UCSD-AML1 (cell line): Measurements from ENCODE around the gene ALMS1.
"Not testable (repeated sequence)": the region's sequence is repeated elsewhere in the genome, so short reads cannot be mapped to it uniquely, and the experiment has no call there.

Experiments
- DNase-seq: peaks from one replicate; lab custom pipeline; 2025; ENCODE audit not compliant: unreplicated experiment; lab: John Stamatoyannopoulos, UW

ALMS1 gene

DNA sequence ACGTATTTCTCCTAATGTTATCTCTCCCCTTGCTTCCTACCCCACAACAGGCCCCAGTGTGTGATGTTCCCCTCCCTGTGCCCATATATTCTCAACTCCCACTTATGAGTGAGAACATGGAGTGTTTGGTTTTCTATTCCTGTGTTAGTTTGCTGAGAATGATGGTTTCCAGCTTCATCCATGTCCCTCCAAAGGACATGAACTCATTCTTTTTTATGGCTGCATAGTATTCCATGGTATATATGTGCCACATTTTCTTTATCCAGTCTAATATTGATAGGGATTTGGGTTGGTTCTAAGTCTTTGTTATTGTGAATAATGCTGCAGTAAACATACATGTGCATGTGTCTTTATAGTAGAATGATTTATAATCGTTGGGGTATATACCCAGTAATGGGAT lies 119.2 kb downstream of the ALMS1 start:
- DNase-seq: not testable (repeated sequence)

DNA sequence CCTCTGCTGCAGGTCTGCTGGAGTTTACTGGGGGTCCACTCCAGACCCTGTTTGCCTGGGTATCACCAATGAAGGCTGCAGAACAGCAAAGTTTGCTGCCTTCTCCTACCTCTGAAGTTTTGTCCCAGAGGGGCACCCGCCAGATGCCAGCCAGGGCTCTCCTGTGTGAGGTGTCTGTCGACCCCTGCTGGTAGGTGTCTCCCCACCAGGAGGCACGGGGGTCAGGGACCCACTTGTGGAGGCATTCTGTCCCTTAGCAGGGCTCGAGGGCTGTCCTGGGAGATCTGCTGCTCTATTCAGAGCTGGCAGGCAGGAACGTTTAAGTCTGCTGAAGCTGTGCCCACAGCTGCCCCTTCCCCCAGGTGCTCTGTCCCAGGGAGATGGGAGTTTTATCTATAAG lies 124.8 kb downstream of the ALMS1 start:
- DNase-seq: not testable (repeated sequence)

DNA sequence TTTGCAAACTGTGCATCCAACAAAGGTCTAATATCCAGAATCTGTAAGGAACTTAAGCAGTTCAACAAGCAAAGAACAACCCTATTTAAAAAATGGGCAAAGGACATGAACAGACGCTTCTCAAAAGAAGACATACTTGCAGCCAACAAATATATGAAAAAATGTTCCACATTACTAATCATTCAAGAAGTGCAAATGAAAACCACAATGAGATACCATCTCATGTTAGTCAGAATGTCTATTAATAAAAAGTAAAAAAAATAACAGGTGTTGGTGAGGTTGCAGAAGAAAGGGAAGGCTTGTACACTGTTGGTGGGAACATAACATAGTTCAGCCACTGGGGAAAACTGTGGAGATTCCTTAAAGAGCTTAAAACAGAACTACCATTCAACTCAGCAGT lies 130.4 kb downstream of the ALMS1 start:
- no peak for DNase-seq

DNA sequence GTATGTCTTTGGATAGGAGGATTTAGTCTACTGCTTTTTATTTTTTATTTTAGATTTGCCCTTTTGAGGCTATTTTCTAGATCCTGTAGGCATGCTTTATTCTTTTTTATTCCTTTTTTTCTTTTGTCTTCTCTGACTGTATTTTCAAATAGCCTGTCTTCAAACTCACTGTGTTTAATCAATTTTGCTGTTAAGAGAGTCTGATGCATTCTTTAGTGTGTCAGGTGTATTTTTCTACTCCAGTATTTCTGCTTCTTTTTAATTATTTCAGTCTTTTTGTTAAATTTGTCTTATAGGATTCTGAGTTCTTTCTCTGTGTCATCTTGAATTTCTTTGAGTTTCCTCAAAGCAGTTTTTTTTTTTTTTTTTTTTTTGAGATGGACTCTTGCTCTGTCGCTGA lies 143.1 kb downstream of the ALMS1 start:
- no peak for DNase-seq

DNA sequence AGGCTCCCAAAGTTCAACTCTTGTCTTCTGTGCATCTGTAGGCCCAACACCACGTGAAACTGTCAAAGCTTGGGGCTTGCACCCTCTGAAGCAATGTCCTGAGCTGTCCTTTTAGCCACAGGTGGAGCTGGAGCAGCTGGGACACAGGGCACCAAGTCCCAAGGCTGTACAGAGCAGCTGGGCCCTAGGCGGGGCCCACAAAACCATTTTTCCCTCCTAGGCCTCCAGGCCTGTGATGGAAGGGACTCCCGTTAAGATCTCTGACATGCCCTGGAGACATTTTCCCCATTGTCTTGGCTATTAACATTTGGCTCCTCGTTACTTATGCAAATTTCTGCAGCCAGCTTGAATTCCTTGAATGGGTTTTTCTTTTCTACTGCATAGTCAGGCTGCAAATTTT lies 145.1 kb downstream of the ALMS1 start:
- not testable (repeated sequence) for DNase-seq

DNA sequence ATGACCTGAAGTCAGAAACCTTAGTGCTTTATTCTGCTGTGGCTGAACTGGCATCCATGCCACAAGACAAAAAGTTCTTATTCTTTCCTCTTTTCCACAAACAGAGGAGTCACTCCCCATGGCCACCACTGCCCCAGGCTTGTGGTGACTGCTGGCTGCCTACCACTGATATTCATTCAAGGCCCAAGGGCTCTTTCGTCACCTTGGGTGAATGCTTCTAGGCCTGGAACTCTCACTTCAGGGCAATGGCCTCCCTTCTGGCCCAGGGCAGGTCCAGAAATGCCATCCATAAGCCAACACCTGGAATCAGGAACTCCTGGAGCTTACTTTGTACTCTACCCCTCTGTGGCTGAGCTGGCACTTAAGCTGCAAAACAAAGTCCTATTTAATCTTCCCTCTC lies 146.7 kb downstream of the ALMS1 start:
- no peak for DNase-seq

DNA sequence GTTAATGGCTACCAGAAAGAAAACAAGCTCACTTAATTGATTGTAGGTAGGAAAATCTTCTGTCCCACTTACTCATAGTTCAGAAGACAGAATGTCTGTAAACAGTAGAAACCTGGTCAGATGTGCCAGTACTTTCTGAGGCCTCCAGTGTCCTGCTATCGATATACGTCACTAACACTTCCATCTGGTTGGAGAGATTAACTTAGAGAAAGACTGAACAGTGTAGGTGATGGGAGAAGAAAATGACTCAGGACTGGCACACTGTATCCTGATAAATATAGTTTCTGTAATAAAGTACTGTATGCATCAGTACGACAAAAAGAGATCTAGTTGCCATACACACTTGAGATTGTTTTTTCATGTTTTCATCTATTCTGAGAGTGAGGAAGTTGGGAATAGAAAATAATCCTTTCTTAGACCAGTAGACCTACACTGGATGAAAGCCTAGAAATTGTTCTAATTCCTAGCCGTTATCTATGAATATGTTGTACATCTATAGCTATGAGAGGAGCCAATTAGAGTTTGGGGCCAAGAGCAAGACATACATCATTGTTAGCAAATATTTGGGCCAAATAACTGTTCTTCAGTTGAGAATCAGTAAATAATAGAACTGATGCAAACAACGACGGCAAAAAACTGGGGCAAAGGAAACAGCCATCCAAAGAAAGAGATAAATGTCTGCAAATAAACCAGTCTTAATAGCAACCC lies 150.7 kb downstream of the ALMS1 start:
- DNase-seq: no peak

DNA sequence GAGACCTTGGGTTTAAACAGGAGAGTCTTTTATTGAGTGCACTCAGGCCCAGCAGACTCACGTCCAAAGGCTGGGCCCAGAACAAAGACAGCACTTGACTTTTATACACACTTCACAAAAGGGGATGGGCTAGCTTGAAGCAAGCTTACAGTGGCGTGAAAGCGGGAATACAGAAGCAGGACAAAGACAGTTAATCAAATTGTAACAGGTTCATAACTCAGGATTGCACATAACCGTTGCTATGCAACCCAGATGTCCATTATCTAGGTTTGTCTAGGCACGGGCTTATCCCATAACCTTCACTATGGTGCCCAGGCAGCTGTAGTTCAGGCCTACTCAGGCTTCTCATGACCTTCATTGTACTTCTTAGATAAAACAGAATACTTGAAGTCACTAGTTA lies 175.2 kb downstream of the ALMS1 start:
- not testable (repeated sequence) for DNase-seq

DNA sequence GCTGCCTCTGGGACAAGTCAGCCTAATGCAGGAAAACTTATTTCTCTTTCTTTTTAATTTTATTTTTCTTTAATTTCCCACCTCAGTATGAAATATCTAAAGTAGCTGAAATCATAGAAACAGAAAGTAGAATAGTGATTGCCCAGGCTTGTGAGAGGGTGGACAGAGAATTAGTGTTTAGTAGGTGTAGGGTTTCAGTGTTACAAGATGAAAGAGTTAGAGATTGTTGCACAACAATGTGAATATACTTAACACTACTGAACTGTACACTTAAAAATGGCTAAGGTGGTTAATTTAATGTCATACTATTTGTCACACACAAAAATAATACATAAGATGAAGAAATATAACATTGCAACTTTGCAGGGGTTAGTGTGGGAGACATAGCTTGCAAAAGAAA lies 175.8 kb downstream of the ALMS1 start:
- no peak for DNase-seq

DNA sequence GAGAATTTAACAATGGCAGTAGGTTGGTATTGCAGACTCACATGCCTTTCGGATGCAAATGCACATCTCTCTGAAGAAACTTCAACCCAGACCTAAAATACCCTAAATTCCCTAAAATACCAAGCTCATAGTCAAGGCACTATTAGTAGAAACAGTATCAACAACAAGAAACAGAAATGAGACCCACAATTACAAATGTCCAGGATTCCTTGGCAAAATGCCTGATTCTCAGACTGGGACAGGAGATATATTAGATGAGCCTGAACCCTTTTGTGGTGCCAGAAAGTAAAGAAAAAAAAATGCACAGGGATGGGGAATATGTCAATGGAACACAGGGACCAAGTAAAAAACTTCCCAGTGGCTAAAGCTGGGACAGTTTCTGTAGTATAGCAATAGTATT lies 179.3 kb downstream of the ALMS1 start:
- DNase-seq: no peak

DNA sequence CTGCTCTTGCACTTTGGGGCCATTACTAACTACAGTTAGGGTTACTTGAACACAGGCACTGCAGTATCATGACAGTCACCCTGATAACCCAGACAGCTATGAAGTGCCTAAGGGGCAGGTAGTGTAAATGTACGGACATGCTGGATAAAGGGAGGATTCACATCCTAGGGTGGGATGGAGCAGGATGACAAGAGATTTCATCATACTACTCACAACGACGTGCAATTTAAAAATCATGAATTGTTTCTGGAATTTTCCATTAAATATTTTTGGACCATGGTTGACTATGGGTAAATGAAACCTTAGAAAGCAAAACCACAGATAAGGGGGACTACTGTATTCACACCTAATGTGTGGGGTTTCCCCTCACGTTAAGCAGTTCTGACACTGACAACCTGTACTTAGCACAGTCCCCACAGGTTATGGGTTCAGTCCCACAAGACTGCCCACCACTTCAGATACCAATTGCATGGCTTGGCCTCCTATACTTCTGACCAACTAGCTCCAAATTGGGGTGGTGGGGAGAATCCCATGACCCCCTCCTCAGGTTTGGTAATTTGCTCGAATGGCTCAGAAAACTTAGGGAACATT lies 180.7 kb downstream of the ALMS1 start:
- no peak for DNase-seq

DNA sequence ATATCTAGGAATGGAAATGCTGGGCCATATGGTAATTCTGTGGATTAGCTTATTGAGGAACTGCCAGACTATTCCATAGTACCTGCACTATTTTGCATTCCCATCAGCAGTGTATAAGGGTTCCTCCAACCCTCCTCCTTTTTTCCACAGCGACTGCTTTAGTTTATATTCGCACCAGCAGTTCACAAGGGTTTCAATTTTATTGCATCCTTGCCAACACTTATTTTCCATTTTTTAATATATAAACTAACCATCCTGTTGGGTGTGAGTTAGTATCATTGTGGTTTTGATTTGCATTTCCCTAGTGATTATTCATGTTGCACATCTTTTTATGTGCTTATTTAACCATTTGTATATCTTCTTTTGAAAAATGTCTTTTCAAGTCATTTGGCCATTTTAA lies 189.6 kb downstream of the ALMS1 start:
- no peak for DNase-seq

DNA sequence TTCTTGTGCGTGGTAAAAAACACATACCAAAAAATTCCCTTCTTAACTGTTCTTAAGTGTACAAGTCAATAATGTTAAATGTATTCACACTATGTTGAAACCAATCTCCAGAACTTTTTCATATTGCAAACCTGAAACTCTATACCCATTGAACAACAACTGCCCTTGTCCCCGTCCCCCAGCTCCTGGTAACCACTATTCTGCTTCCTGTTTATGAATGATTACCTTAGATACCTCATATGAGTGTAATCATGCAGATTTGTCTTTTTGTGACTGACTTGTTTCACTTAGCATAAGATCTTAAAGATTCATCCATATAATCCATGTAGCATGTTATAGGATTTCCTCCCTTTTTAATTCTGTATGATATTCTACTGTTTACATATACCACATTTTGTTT lies 196.7 kb downstream of the ALMS1 start:
- DNase-seq: no peak

DNA sequence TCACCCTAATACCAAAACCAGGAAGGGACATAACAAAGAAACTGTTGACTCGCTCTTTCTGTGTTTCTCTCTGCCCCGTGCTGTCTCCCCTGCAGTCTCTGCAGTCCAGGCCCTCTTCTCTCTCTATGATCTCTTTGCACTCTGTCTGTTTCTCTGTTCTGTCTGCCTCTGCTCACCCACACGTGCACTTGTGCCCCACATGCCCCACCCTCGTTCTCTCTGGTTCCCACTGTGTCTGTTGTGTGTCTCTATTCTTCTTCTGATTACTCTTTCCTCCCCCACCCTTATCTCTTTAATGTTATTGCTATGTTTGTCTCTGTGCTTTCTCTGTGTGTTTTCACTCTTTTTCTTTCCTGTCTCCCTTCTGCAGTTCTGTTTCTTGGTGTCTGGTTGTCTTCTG lies 202.5 kb downstream of the ALMS1 start:
- no peak for DNase-seq

DNA sequence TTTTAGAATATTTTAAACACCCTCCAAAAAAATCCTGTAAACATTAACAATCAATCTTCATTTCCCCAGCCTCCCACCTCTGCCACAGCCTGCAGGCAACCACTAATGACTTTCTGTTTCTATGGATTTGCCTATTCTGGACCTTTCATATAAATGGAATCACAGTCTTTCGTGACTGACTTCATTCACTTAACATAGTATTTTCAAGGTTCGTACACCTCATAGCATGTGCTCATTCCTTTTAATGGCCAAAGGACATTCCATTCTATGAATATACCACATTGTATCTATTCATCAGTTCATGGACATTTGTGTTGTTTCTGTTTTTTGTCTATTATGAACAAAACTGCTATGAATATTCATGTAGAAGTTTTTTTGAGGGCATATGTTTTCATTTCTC lies 208.0 kb downstream of the ALMS1 start:
- no peak for DNase-seq

DNA sequence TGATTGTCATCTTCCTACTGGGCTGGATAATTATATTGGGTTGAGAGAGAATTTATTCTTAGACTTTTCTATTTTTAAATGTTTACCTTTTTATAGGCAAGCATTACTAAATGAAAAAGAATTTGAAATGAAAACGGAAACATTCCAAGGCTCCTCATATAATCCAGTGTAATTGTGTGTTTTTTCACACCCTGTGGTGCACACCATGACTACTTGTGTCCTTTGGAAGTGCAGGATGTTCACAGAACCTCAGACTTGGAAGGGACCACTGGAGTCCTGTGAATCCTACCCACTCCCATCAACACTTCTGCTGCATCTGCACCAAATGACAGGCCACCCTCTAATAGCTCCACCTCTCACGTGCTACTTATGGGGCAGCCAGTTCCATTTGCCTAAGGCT lies 208.6 kb downstream of the ALMS1 start:
- no peak for DNase-seq

DNA sequence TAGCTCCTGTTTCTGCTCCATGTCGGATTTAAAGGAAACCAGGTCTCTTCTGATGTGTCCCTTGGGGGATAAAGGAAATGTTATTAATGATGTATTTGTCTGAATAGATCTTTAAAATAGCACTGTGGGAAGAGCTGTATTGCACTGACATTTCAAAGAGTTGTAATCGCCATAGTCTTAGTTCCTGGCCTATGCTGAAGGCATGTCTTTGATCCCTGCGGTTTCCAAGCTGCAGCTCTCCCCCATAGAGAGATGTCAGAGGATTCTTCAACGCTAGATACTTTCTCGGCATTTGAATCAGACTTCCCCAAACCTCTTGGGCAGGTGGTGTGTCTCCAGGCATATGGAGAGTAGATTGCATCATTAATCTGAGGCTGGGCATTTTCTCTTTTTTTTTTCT lies 216.1 kb downstream of the ALMS1 start:
- DNase-seq: no peak

DNA sequence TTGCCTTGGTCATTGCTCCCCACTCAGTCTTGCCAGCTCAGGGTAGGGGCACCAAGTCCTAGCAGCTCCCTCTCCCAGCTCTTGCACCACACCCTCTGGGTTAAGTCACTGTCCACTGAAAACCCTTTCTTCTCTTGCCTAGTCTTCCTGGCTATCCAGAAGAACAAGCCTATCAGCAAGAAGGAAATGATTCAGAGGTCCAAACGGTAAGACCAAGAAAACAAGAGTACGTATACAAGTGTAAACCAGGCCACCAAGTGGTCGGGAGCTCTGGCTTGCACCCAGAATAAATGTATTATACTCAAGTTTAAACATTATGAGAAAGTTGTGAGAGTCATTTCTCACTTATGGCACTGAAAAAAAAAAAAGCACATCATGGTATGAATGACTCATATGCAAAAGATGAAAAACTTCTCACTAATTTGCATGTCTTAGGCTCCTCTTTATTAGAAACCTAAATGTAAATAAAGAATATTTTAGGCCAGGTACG lies 217.5 kb downstream of the ALMS1 start:
- DNase-seq: not testable (repeated sequence)

DNA sequence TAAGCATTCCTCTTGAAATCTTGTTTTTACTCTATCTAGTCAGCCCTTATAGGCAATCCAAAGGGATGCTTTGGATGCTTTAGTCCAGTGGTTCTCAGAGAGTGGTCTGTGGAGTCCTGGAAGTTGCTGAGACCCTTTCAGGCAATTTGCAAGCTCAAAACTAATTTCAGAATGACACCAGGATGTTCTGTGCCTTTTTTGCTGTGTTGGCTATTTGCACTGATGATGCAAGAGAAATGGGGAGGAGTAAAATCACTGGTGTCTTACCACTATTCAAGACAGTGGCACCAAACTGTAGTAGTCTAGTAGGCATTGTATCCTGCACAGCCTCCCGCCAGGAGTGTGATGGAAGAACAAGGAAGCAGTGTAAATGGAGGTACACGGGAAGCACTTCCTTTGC lies 219.0 kb downstream of the ALMS1 start:
- not testable (repeated sequence) for DNase-seq

DNA sequence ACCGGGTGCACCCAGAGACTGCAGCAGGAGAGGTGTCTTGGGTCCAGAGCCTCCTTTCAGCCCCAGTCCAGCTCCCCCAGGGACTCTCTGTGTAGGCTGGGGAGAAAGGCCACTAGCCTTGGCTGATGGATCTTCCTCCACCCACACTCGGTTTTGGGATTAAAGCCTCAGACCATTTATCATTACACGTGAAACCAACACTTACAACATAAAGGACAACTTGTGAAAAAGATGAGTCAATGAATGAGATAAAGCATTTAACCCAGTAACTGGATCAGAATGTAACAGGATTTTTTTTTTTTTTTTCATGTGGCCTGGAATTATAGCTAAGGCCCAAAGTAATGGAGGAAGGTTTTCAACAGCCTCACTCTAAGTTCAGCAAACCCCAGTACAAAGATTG lies 224.5 kb downstream of the ALMS1 start:
- DNase-seq: no peak

DNA sequence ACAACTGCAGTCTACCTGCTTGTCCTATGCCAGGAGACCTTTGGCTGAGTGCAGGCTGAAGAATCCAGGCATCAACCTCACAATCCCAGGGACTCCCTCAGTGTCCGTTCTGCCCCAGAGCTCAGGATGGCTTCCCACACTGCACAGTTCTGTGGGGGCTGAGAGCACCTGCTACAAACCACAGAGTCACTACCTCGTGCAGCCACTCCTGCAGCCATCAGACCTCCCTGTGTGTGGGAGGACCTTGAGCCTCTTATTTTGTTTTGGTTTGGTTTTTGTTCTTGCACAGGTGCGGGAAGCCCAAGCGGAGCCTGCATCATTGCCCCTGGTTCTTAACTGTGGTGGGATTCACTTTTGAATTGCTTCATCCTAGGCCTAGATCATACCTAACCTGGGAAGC lies 225.6 kb downstream of the ALMS1 start:
- DNase-seq: no peak

DNA sequence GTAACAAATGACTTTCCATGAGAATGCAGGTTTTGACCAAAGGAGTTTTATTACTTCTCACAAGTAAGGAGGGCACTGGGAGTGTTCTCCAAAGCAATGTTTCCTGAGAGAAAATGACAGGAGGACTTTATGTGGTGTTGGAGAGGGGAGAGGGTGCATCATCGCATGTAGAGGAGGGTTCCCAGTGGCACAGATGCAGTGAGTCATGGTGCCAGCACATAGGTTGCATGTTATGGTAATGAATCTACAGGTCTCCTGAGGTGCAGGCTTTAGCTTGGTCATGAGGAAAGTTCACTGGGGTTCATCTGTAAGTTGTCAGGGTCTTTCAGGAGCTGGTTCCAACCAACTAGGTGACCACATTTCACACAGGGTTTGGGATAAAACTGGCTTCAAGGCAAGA lies 226.2 kb downstream of the ALMS1 start:
- no peak for DNase-seq

DNA sequence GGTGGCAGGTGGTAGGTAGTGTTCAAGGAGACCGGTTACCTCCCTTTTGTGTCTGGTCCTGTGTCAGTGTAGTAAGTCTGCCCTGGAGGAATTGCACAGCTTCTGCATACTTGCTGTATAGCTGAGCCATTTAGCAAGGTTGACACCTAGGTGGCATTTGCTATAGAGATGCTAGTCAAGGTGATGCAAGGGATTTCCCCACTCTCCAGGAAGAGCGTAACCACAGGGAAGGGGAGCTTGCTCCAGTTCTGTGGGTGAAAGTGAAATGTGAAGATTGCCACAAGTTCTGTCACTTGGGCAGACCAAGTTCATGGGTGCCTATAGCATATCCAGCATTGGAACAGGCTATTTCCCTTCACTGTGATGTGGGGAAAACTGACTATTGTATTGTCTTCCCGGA lies 228.5 kb downstream of the ALMS1 start:
- no peak for DNase-seq
